Endothelial cell of umbilical vein (primary cell): ENCODE data around the gene ARHGEF11. TPM values are rescaled to one million over a fixed set of nuclear protein-coding genes. Genes with fewer than 3 reads are reported as not detected.

Source experiments
- BruUV-seq: library from RNA; stranded (reverse); fragments of 400-500 nt; replicated peaks from 2 replicates; lab custom pipeline; 2021; lab: Mats Ljungman, UMichigan
- CTCF ChIA-PET: fragments of 300-600, 350-600 bp; sonication (Branson Sonifier 250); formaldehyde crosslinking; loops from one replicate; lab custom pipeline; 2021; ENCODE audit warnings: antibody characterized with exemption, inconsistent platforms; lab: Charles Lee
- POLR2A ChIA-PET: fragments of 300-600, 350-600 bp; sonication (Branson Sonifier 250); formaldehyde crosslinking; loops from one replicate; lab custom pipeline; 2021; ENCODE audit warnings: antibody characterized with exemption, inconsistent platforms; lab: Charles Lee
- DNase-seq: peaks from one replicate; pipeline ENCODE4 v3.0.0-alpha.2; 2011; ENCODE audit warnings: low read depth, low spot score
- FAIRE-seq: peaks from 2 replicates; lab custom pipeline; 2011; peaks lifted over from hg19 to GRCh38; lab: Jason Lieb, UNC
- H2AFZ ChIP-seq: 2 replicates; pipeline ENCODE4 v1.6.0; 2012; ENCODE audit warnings: low read depth, low read length, control low read depth, inconsistent platforms
- H3K27ac ChIP-seq: 2 replicates; pipeline ENCODE4 v1.5.1; 2011; ENCODE audit warnings: low read depth, mild to moderate bottlenecking, control low read depth, low read length, moderate library complexity; ENCODE audit not compliant: insufficient read depth
- H3K27me3 ChIP-seq, 2 experiments: 2 replicates each; pipeline versions ENCODE4 v1.6.0 to v1.6.1; 2011; ENCODE audit warnings: low read length in 2 of 2, mixed read lengths in 1 of 2; ENCODE audit not compliant: control insufficient read depth in 2 of 2, insufficient read depth in 2 of 2
- H3K36me3 ChIP-seq, 2 experiments: 2 replicates in 1 of 2; 3 replicates in 1 of 2; pipeline ENCODE4 v1.5.1; 2011; ENCODE audit warnings: low read length in 2 of 2, mild to moderate bottlenecking in 1 of 2, moderate library complexity in 1 of 2; ENCODE audit not compliant: control insufficient read depth in 2 of 2, insufficient read depth in 2 of 2; ENCODE audit errors: extremely low read depth in 1 of 2
- H3K4me1 ChIP-seq: 3 replicates; pipeline ENCODE4 v1.5.1; 2011; ENCODE audit warnings: mild to moderate bottlenecking, low read length; ENCODE audit not compliant: control insufficient read depth, insufficient read depth; ENCODE audit errors: extremely low read depth
- H3K4me2 ChIP-seq: 2 replicates; pipeline ENCODE4 v1.6.1; 2011; ENCODE audit warnings: low read length, control low read depth, mixed read lengths; ENCODE audit not compliant: insufficient read depth
- H3K4me3 ChIP-seq, 3 experiments: fragments of 200-600 bp in 1 of 3; sonication (generic), shearing (Covaris generic) in 1 of 3; replicated peaks in 1 of 3; 2 replicates each; pipeline ENCODE4 v1.5.1; 2011 to 2016; ENCODE audit warnings: control low read depth in 3 of 3, low read length in 3 of 3, mild to moderate bottlenecking in 2 of 3, inconsistent platforms in 1 of 3, low read depth in 1 of 3, moderate library complexity in 1 of 3; ENCODE audit not compliant: insufficient read depth in 1 of 3
- H3K79me2 ChIP-seq: 2 replicates; pipeline ENCODE4 v1.6.0; 2012; ENCODE audit warnings: low read length, inconsistent platforms; ENCODE audit not compliant: control insufficient read depth, insufficient read depth
- H3K9ac ChIP-seq: replicated peaks from 2 replicates; pipeline ENCODE3; 2011; ENCODE audit warnings: low read length, control low read depth; ENCODE audit not compliant: insufficient read depth; ENCODE audit errors: extremely low read depth
- H3K9me1 ChIP-seq: replicated peaks from 3 replicates; pipeline ENCODE4 v1.6.0; 2011; ENCODE audit warnings: mild to moderate bottlenecking, low read length; ENCODE audit not compliant: control insufficient read depth, insufficient read depth; ENCODE audit errors: extremely low read depth
- H3K9me3 ChIP-seq: replicated peaks from 2 replicates; pipeline ENCODE4 v1.5.1; 2012; ENCODE audit warnings: low read length, inconsistent platforms; ENCODE audit not compliant: control insufficient read depth, insufficient read depth
- H4K20me1 ChIP-seq: replicated peaks from 2 replicates; pipeline ENCODE3; 2011; ENCODE audit warnings: mild to moderate bottlenecking, low read length; ENCODE audit not compliant: control insufficient read depth, insufficient read depth; ENCODE audit errors: extremely low read depth
- CTCF ChIP-seq, 2 donors: IDR thresholded peaks; 1 replicate in 1 of 2; 2 replicates in 1 of 2; pipeline ENCODE4 v1.5.1; 2011; ENCODE audit warnings: low read length in 2 of 2, mild to moderate bottlenecking in 2 of 2, moderate library complexity in 2 of 2, control low read depth in 1 of 2, inconsistent platforms in 1 of 2, low read depth in 1 of 2; ENCODE audit not compliant: insufficient read depth in 1 of 2; ENCODE audit errors: extremely low read depth in 1 of 2
- EZH2 ChIP-seq: IDR thresholded peaks from 2 replicates; pipeline ENCODE4 v1.6.1; 2012; ENCODE audit warnings: borderline replicate concordance, low read depth, mild to moderate bottlenecking, moderate library complexity, low read length, inconsistent platforms; ENCODE audit not compliant: severe bottlenecking
- FOS ChIP-seq: IDR thresholded peaks from 2 replicates; pipeline ENCODE4 v1.6.1; 2011; ENCODE audit warnings: mild to moderate bottlenecking, low read length, moderate library complexity, borderline replicate concordance; ENCODE audit not compliant: insufficient read depth
- GATA2 ChIP-seq: IDR thresholded peaks from 2 replicates; pipeline ENCODE4 v1.7.0; 2011; ENCODE audit warnings: low read depth, mild to moderate bottlenecking, moderate library complexity, mixed read lengths, low read length; ENCODE audit not compliant: insufficient read length, insufficient read depth
- JUN ChIP-seq: IDR thresholded peaks from 2 replicates; pipeline ENCODE4 v1.6.1; 2011; ENCODE audit warnings: borderline replicate concordance, low read depth; ENCODE audit not compliant: insufficient read length, insufficient read depth
- MAX ChIP-seq: IDR thresholded peaks from 2 replicates; pipeline ENCODE4 v1.6.1; 2011; ENCODE audit not compliant: insufficient read depth, insufficient read length
- POLR2AphosphoS5 ChIP-seq: IDR thresholded peaks from 2 replicates; pipeline ENCODE4 v1.6.1; 2012; ENCODE audit warnings: low read depth, mild to moderate bottlenecking, control low read depth, low read length, moderate library complexity; ENCODE audit not compliant: insufficient read depth
- dilution Hi-C: fragments of 300-500 bp; cut with MboI; formaldehyde crosslinking; loops from one replicate; pipeline ENCODE4 v1.15.0; 2019; ENCODE audit warnings: low sequenced_read_pairs; ENCODE audit not compliant: extremely low pct_ligation_motif_present
- intact Hi-C: fragments of 100-400 bp; cut with micrococcal nuclease; formaldehyde crosslinking; loops from one replicate; pipeline ENCODE4 v1.10.0; 2022
- polyA plus RNA-seq, 4 experiments: library from polyadenylated mRNA; depleted of rRNA in 3 of 4; stranded (reverse) in 3 of 4; unstranded in 1 of 4; fragments of >200 nt; gene quantifications; 2 replicates each; pipeline versions ENCODE4 v1.2.1 to v1.2.3, GENCODE V29; 2011 to 2012; ENCODE audit warnings: missing spikeins in 1 of 4
- total RNA-seq: library from RNA; stranded (reverse); gene quantifications from 2 replicates; pipeline ENCODE4 v1.2.3, GENCODE V29; 2021

Gene ARHGEF11
- total and polyA plus RNA-seq, 2 donors (not counting 3 experiments of a cell fraction or from before 2014, with no cell fraction given), result 18.2 to 28.0 TPM

DNA sequence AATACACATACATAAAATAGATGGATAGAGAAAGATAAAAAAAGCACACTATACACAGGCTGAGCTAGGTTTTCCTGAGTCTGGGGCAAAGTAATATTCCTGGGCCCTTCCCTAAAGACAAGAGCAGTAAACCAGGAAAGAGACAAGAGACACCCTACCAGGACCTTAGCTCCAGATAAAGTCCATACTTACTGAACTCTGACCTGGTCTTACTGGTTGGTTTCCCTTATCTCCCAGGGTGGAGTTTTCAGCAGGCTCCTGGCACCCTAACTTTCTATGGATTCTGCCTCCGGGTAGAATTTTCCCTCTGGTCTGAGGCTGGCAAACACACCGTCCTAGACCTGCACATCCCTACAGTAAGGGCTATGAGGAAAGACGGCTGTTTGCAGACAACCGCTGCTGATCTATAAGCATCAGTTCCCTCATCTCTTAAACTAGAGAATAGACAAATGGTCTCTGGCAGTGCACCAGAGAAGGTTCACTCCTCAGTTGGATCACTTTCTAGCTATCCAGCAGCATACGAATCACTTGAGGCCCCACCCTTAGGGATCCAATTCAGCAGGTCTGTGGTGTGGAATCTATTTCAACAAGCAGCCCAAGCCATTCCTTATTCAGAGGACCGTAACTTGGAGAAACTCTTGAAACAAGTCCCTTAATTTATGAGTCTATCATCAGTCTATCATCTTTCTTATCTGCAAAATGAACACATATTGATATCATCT, 52.0 kb downstream of the ARHGEF11 start:
- Histone ChIP-seq H4K20me1 (no peaks in the 10 kb centered on the region), H3K27me3 (no peaks in the 10 kb centered on the region), H3K4me1 (no peaks in the 10 kb centered on the region), H3K27ac (no peak overlapping the region), H3K4me3 (no peak overlapping the region), H2AFZ (no peak overlapping the region), H3K9ac (no peak overlapping the region), H3K9me3 (no peaks in the 10 kb centered on the region), H3K79me2 (no peaks in the 10 kb centered on the region), H3K4me2 (no peak overlapping the region), H3K36me3 (peaks cover 0 to 2% of the 10 kb centered on the region in 2 experiments), H3K9me1 (no peaks in the 10 kb centered on the region)
- intact Hi-C loops, result no loop called here
- DNase-seq, result no peak
- POLR2A ChIA-PET, result interaction anchor here (0.7 kb wide), 1 partner anchor 52 kb away, joined by 3 read pairs; no protein-coding TSS in a partner anchor
- no peak for FAIRE-seq
- no TSS peak for BruUV-seq
- no peak for TF ChIP-seq CTCF (IDR thresholded peaks at IDR 0.05; ENCODE audit: extremely low read depth in 1 of 2, insufficient read depth in 1 of 2, low read depth in 1 of 2, low read length in 2 of 2)
- no peak for TF ChIP-seq POLR2AphosphoS5
- no peak for TF ChIP-seq EZH2
- no peak for TF ChIP-seq MAX
- TF ChIP-seq JUN, result no peak
- TF ChIP-seq GATA2, result no peak
- no peak for TF ChIP-seq FOS
- dilution Hi-C loops, result no loop called here
- CTCF ChIA-PET, result interaction anchor here (1.0 kb wide), 1 partner anchor 81 kb away, joined by 3 read pairs; no protein-coding TSS in a partner anchor
